ENCODE data around the gene CYB561.
"Not testable (repeated sequence)": the region's sequence is repeated elsewhere in the genome, so short reads cannot be mapped to it uniquely, and the experiment has no call there.

Gene CYB561

DNA sequence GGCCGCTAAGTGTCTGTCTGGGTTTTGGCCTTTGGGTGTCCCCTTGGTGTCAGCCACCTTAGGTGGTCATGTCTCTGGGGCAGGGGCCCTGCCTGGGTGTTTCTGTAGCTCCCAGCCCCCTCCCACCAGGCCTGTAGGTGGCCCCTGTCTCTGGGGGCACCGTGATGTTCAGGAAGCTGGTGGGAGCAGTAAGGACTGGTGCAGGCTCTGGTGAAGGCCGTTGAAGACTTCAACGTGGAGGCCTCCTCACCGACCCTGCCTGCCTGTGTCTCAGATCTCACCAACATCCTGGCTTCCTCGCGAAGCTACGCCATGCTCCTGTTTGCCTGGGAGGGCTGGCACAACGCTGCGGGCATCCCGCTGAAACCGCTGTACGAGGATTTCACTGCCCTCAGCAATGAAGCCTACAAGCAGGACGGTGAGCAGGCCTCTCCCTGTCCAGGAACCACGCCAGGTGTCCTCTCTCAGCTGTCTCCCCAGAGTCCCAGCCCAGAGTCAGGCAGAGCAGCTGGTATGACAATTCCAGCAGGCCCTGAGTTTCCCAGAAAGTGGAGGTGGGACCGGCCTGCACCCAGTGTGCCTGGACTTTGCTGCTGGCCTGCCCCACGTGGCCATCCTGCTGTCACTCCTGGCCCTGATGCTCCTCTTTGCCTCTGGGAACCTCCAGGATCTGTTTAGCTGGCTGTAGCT, 33.5 kb upstream of the CYB561 start:
- DNase-seq (ENCODE audit: low read depth in 2 of 2, low spot score in 1 of 2): no peak

DNA sequence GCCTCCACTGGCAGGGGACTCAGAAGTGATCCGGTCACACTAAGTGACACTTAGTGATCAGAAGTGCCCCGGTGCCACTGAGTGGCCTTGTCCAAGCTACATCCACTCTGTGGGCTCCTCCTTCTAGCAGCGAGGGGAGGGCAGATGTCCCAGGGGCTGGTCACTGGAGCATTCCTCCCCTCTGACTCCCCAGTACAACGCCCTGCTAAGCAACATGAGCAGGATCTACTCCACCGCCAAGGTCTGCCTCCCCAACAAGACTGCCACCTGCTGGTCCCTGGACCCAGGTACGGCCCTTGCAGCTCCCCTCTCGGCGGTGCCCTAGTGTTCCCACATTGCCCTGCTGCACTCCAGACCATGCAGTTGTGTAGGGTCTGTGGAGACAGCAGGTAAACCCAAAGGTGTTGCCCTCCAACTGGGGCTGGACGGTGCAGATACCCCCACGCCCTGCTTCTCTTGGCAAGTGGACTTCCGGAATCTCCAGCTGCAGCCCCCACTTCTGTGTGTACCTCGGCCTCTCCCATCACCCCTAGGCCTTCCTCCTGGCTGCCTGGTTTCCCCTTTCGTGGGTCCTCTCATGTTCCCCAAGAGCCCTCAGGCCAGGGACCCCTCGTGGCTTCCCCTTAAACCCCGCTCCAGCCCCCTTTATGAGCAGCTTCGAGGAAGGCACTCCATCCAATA, 32.8 kb upstream of the CYB561 start:
- peak; percentile 28 to 52 for DNase-seq (ENCODE audit: low read depth in 2 of 2, low spot score in 1 of 2)

DNA sequence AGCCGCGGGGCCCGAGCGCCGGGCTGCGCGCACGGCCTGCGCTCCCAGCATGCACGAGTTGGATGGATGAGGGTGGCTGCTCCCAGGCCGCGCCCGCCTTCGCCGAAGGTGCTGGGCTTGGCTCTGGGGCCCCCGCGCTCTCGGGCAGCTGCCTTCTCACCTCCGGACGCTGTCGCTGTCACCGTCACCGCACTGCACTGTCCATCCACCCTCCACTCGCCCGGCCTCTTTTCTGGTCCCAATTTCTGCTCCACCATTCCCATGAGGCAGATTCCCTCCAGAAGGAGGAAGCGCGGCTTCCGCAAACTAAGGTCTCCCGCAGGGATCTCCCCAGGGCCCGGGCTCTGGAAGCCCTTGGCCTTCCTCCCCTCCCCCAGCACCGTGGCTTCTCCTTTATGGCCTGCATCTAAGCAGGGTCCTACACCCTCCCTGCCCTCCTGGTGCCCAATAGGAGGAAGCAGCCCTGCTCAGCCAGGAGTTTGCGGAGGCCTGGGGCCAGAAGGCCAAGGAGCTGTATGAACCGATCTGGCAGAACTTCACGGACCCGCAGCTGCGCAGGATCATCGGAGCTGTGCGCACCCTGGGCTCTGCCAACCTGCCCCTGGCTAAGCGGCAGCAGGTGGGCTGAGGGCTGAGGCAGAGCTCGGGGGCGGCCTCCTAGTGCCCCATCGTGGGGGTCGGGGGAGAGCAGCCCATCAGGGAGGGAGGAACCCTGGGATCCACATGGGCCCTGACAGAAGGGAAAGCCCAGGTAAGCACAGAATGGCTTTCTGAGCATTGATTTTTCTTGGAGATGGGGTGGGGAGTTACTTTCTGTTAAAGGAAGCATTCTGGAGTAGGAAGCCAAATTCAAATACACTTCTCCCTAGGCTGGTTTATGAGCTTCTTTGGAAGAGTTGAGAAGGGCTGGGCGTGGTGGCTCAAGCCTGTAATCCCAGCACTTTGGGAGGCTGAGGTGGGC, 31.7 kb upstream of the CYB561 start:
- DNase-seq (ENCODE audit: low read depth in 2 of 2, low spot score in 1 of 2): no peak

DNA sequence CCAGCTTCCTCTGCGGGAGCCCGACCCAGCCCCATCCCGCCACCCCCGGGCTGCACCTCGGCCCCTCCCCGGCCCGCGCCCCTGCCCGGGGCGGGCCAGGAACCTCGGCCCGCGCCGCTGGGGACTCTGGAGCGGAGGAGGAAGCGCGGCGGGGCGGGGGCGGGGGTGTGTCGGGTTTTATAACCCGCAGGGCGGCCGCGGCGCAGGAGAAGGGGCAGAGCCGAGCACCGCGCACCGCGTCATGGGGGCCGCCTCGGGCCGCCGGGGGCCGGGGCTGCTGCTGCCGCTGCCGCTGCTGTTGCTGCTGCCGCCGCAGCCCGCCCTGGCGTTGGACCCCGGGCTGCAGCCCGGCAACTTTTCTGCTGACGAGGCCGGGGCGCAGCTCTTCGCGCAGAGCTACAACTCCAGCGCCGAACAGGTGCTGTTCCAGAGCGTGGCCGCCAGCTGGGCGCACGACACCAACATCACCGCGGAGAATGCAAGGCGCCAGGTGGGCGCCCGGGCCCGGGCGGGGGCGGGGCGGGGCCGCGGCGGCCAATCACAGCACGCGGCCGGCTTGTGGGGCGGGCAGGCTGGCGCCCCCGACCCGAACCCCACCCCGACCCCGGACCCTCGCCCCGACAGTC, 30.9 kb upstream of the CYB561 start, which contains the start of gene ACE:
Gene ACE (plus strand): TSS at position 208 of the 626 bp plus-strand sequence. CDS start 34 bp downstream, at position 242.
- no peak for DNase-seq (ENCODE audit: low read depth in 2 of 2, low spot score in 1 of 2)

DNA sequence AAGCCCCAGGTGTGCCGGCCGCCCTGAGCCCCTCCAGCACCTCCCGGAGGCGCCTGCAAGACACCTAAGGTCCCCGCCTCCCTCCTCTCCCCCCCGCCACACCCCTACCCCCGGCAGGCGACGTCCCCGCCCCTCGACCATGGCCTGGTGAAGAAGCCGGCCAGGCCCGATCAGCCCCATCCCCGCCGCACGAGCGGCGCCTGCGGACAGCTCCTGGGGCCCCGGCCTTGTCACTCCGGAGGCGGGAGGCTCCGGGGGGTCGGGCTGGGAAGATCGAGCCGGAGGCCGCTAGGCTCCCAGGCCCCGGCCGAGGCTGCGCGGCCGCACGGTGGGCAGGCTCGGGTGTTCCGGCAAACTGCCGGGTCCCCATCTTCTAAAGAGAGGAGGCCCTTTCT, 30.4 kb upstream of the CYB561 start:
- no peak for DNase-seq (ENCODE audit: low read depth in 2 of 2, low spot score in 1 of 2)

DNA sequence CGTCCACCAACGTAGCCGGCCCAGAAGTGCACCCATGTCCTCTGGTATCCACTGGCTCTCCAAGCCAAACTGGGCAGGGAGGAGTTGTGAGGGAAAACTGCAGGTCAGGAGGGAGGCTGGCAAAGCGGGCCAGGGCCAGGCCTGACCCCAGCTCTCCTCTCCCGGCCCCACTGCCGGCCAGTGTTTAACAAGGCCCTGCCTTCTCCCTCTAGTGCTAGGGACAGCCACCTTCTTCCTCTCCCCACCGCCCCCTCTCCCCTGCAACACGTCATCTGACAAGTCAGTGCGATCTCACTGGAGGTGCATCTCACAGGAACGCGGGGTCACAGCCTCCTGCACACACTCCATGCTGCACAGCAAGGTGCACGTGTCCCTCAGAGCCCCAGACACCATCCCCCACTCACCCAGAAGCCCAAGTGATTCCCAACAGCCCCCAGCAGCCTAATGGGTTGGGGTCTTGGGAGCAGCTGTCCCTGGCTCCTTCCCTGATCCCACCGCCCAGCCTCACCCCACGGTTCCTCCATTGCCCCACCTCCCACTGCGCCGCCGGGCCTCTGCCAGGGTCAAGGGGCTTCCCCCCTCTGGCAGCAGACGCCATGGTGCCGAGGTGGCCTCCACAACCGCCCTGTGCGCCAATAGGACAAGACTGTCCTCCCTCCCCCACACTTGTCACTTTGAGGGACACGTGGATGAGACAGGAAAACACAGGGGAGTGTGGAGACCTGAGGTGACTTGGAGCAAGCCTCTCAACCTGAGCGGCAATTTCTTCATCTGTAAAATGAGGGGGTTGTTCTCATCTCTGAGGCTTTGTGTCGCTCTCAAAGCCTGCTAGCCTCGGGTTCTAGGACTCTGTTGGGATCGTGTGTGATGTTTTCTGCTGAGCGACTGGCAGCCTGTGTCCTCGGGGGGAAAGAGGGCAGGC, 29.6 kb upstream of the CYB561 start:
- no peak for DNase-seq (ENCODE audit: low read depth in 2 of 2, low spot score in 1 of 2)

DNA sequence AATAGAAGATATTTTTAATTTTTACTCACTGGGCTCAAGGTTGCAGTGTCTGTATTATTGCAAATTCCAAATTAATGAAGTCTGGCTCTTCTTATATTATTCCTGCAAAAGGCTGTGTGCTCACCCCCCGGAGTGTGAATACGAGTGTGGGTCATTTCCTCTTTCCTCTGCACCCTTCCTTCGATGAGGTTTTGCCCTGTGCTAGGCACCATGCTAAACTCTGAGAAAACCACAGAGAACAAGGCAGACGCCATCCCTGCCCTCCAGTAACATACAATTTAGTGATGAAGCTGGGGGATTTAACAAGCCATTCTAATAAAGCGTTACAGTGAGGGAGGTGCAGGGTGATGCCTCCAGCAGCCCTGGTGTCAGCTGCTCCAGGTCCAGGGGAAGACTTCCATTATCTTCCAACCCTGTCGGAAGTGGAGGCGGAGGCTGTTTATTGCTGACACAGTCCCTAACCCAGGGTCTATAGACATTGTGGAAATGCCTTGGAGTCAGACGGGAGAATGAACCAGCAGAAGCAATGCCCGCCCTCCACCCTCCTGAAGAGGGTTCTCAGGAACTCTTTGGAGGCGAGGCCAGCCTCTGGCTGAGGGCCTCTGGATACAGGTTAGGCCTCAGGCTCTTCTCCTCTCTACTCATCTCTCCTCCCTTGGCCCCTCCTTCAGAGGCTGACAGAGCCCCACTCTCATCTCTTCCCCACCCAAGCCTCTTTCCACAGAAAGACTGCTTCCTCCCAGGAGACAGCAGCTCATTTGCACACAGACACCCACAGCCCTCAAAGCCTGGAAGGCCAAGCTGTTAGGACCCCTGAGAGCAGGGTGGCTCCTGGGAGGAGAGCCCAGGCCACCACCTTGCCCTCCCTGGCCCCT, 28.7 kb upstream of the CYB561 start:
- no peak for DNase-seq (ENCODE audit: low read depth in 2 of 2, low spot score in 1 of 2)

DNA sequence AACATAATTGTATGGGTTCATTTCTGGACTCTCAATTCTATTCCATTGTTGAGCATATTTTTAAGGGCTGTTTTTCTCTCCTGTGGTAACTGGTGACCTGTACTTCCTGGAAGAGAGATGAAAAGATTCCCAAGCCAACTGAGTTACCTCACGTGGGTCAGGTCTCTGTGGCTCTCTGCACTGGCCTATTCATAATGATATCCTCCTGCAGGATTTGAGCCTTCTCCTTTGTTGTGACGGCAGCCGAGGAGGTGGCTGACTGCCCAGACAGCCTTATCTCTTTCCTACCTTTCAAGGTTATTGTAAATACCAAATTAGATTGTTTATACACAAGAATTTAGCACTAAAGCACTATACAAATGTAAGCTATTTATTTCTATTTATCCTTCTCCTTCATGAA, 28.1 kb upstream of the CYB561 start:
- DNase-seq (ENCODE audit: low read depth in 2 of 2, low spot score in 1 of 2): no peak

DNA sequence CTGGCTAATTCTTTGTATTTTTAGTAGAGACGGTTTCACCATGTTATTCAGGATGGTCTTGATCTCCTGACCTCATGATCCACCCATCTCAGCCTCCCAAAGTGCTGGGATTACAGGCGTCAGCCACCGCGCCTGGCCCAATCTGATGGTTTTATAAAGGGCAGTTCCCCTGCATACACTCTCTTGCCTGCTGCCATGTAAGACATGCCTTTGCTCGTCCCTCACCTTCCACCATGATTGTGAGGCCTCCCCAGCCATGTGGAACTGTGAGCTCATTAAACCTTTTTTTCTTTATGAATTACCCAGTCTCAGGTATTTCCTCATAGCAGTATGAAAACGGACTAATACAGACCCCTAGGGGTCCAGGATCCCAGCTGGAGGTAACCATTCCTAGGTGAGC, 22.0 kb upstream of the CYB561 start:
- DNase-seq (ENCODE audit: low read depth in 2 of 2, low spot score in 1 of 2): not testable (repeated sequence)

DNA sequence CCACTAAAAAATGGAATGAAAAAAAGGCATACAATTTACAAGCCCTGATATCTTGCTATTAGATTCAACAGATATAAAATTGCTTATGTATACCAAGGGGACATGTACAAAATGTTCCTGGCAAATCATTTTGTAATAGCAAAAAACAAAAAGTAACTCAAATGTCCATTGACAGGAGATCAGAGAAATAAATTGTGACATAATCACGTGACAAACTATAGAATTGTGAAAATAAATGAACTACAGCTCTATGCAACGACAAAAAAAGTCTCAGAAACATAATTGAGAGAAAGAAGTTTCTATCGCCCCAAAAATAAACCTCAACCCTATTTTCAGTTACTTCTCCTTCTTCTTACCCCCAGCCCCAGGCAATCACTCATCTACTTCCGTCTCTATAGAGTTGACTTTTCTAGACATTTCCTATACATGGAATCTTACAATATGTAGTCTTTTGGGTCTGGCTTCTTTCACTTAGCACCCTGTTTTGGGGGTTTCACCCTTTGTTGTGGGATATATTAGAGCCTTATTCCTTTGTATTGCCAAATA, 18.7 kb upstream of the CYB561 start:
- no peak for DNase-seq (ENCODE audit: low read depth in 2 of 2, low spot score in 1 of 2)

DNA sequence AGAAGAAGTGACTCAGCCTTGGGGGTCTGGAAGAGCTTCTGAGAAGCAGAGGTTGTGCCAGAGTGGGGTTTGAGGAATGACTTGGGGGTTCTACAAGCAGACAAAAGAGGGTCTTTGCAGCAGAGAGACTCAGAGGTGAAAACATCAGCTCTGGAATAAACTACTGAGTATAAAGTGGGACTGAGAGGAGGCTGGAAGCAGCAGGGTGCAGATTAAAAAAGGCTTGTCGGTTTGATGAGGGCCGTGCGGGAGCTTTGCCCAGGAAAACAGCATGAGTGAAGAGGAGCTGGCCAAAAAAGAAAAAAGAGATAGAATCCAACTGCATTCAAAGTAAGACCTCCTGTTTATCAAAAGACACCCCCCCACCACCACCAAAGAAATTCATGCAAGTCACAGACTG, 17.7 kb upstream of the CYB561 start:
- no peak for DNase-seq (ENCODE audit: low read depth in 2 of 2, low spot score in 1 of 2)

DNA sequence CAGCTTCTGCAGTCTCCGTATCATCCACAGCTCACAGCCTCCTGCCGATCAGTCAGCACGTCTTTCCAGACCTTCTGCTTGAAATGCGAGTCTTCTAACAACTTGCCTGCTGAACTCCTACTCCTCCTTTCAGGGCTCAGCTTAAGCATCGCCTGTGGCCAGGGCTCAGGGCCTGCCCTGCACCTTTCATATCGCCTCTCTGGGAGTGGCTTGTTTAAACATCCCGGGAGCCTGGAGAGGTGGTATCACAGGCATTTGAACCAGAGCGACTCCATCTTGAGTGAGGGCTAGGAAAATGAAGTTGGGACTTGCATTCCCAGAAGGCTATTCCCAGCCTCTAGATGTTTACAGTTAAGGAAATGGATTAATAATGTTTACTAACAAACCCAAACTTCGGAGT, 13.9 kb upstream of the CYB561 start:
- no peak for DNase-seq (ENCODE audit: low read depth in 2 of 2, low spot score in 1 of 2)

DNA sequence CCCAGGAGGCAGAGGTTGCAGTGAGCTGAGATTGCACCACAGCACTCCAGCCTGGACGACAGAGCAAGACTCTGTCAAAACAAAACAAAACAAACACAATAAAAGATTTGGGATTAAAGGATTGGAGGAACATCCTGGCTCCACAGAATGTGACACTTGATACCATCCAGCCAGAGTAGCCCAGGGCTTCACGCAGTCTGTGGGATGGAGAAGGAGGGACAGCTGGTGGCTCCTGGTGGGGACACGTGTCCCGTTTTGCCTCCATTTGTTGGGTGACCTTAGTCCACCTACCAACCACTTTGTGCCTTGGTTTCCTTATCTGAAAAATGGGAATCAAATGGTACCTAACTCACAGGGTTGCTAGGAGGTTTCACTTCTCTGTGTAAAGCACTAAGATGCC, 12.4 kb upstream of the CYB561 start:
- DNase-seq (ENCODE audit: low read depth in 2 of 2, low spot score in 1 of 2): no peak

DNA sequence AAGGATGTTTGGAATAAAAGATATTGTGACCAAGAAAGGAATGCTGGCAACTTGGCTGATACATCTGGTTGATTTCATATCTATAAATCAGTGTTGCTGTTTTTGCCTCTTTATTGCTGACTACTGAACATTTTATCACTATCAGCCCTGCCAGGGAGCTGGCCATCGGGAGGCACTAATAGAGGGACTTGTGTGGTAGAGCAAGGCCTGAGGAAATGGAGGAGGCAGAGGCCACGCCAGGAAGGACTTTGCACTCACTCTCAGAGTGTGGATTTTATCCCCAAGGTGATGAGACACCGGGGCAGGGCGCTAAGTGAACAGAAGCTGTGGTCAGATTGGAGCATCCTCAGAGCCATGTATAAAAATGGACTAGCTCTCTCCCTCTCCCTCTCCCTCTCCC, 9.3 kb upstream of the CYB561 start:
- no peak for DNase-seq (ENCODE audit: low read depth in 2 of 2, low spot score in 1 of 2)

DNA sequence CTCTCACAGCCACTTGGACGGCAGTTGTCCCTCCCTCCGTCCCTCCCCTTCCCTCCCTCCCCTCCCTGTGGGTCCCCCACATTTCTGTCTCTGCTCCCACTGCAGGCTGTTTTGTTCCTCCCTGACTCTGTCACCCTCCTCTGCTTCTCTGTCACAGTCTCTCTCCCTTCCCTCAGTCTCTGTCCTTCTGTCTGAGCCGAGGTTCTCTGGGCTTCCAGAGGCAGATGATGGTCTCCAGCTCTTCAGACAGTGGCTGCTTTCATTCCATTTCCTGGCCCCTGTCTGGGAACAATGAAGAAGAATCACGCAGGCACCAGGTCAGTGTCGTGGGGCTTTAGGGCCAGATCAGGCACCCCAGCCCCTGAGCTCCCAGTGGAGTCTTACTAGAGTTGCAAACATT, 8.8 kb upstream of the CYB561 start:
- no peak for DNase-seq (ENCODE audit: low read depth in 2 of 2, low spot score in 1 of 2)

DNA sequence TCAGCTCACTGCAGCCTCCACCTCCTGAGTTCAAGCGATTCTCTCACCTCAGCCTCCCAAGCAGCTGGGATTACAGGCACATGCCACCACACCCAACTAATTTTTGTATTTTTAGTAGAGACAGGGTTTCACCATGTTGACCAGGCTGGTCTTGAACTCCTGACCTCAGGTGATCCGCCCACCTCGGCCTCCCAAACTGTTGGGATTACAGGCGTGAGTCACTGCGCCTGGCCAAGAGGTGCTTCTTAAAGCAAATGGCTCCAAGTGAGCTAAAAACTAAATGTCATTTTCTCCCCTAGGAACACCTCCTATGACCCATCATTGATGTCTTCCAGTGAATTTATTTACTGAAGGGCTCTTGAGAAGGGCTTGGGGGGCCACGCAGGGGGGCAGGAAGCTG, 8.3 kb upstream of the CYB561 start:
- DNase-seq (ENCODE audit: low read depth in 2 of 2, low spot score in 1 of 2): not testable (repeated sequence)

DNA sequence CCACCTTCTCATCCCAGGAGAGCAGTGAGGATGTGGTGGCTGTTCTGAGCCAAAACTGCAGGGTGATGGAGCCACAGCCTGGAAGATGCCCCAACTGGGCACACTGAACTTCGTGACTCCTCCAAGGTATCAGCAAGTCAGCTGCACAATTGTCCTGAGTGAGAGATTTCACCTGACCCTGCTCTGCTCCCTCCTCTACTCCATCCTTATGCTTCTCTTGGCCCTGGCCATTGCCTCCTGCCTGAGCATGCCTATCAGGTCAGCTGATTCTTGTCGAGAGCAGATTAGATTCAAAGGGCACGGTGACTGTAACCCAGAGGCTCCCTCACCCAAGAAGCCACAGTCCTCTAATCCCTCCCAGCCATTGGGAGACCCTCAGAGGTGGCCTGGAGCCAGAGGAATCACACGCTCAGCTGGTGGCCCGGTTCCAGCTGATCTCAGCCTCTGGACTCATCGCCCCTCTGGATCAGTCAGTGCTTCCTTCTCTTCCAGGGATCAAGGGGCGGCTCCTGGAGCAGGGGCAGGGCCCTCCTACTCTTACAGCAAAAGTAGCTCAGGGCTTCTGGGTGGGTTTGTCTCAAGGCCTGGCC, 7.0 kb upstream of the CYB561 start:
- no peak for DNase-seq (ENCODE audit: low read depth in 2 of 2, low spot score in 1 of 2)
